Duodenal mucosa (tissue), 2 donors: Measurements from ENCODE around the gene KLHDC4.
"Not testable (repeated sequence)": the region's sequence is repeated elsewhere in the genome, so short reads cannot be mapped to it uniquely, and the experiment has no call there.

Experiments used
- H3K27ac ChIP-seq: one replicate; pipeline ENCODE4 v1.7.0; 2013; ENCODE audit warnings: low read depth, low read length
- H3K27me3 ChIP-seq, 2 donors: one replicate each; pipeline ENCODE4 v1.7.0; 2013; ENCODE audit warnings: low read length in 2 of 2, control low read depth in 1 of 2; ENCODE audit not compliant: insufficient read depth in 2 of 2, control insufficient read depth in 1 of 2
- H3K36me3 ChIP-seq, 2 donors: one replicate each; pipeline ENCODE4 v1.7.0; 2013; ENCODE audit warnings: low read length in 2 of 2, control low read depth in 1 of 2; ENCODE audit not compliant: insufficient read depth in 2 of 2, control insufficient read depth in 1 of 2
- H3K4me1 ChIP-seq, 2 donors: one replicate each; pipeline ENCODE4 v1.7.0; 2013; ENCODE audit warnings: low read length in 2 of 2, control low read depth in 1 of 2; ENCODE audit not compliant: insufficient read depth in 2 of 2, control insufficient read depth in 1 of 2
- H3K4me3 ChIP-seq, 2 donors: one replicate each; pipeline ENCODE4 v1.7.0; 2013; ENCODE audit warnings: low read length in 2 of 2, low read depth in 1 of 2
- H3K9ac ChIP-seq, 2 donors: one replicate each; pipeline ENCODE4 v1.7.0; 2013; ENCODE audit warnings: low read length in 2 of 2, low read depth in 1 of 2
- H3K9me3 ChIP-seq, 2 donors: one replicate each; pipeline ENCODE4 v1.7.0; 2013; ENCODE audit warnings: low read length in 2 of 2, control low read depth in 1 of 2; ENCODE audit not compliant: control insufficient read depth in 1 of 2

KLHDC4 gene

DNA sequence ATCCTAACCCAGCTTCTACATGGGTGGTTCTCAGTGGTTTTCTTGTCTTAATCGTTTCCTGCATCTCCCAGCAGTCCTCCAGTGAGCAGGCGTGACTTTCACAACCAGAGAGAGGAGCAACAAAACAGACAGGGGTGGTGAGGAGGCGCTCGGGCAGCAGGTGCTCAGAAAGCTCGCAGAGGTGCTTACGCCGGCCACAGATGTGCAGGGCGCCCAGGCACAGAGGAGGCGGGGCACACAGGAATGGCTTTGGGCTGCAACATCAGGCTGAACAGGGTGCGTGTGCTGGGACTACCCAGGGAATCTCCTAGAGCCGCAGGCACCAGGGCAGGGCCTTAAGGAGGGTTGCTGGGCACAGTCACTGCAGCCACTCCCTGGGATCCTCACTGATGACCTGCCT is 32.6 kb downstream of the KLHDC4 start:
- no peak overlapping the region for H3K4me3 ChIP-seq
- H3K27me3 ChIP-seq: no peaks in the 10 kb centered on the region
- no peak overlapping the region for H3K27ac ChIP-seq
- no peaks in the 10 kb centered on the region for H3K4me1 ChIP-seq
- H3K9ac ChIP-seq: no peak overlapping the region
- no peaks in the 10 kb centered on the region for H3K9me3 ChIP-seq
- H3K36me3 ChIP-seq: peaks cover 2 to 53% of the 10 kb centered on the region in 2 donors

DNA sequence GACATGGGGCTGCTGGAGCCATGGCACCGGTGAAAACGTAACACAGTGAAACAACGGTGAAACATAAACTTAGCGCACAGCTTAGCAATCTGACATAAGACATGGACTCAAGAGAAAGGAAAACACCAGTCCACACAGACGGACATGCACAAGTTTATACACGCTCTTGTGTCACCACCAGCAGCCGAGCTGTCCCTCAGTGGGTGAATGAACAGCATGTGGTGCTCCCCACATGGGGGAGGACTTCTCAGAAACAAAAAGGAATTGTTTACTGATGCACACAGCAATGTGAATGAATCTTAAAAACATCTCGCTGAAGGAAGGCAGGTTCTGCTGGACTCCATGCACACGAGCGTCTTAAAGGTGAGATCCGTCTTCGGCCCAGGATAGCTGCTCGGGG is 34.2 kb downstream of the KLHDC4 start:
- Histone ChIP-seq H3K9me3 (no peaks in the 10 kb centered on the region), H3K9ac (no peak overlapping the region), H3K36me3 (peaks cover 0 to 56% of the 10 kb centered on the region in 2 donors), H3K4me1 (no peaks in the 10 kb centered on the region), H3K27ac (no peak overlapping the region), H3K4me3 (no peak overlapping the region), H3K27me3 (no peaks in the 10 kb centered on the region)

- Histone ChIP-seq H3K9ac (no peak overlapping the region), H3K36me3 (peaks cover 0 to 52% of the 10 kb centered on the region in 2 donors), H3K4me1 (no peaks in the 10 kb centered on the region), H3K27ac (no peak overlapping the region), H3K4me3 (no peak overlapping the region), H3K9me3 (no peaks in the 10 kb centered on the region), H3K27me3 (no peaks in the 10 kb centered on the region)
These were observed 36.4 kb downstream of the KLHDC4 start for GRCh38 chr16:87729266-87729954.

GRCh38 chr16:87728026-87728425 is 37.8 kb downstream of the KLHDC4 start:
- no peak overlapping the region for H3K4me3 ChIP-seq
- no peak overlapping the region for H3K9ac ChIP-seq
- H3K4me1 ChIP-seq: no peaks in the 10 kb centered on the region
- H3K9me3 ChIP-seq: no peaks in the 10 kb centered on the region
- peaks cover 0 to 53% of the 10 kb centered on the region in 2 donors for H3K36me3 ChIP-seq
- no peaks in the 10 kb centered on the region for H3K27me3 ChIP-seq
- no peak overlapping the region for H3K27ac ChIP-seq

- Histone ChIP-seq H3K27ac (no peak overlapping the region), H3K9ac (no peak overlapping the region), H3K9me3 (no peaks in the 10 kb centered on the region), H3K27me3 (no peaks in the 10 kb centered on the region), H3K36me3 (peaks cover 0 to 57% of the 10 kb centered on the region in 2 donors), H3K4me1 (no peaks in the 10 kb centered on the region), H3K4me3 (no peak overlapping the region)
These were observed 38.4 kb downstream of the KLHDC4 start for GRCh38 chr16:87727346-87727745.

- H3K9ac ChIP-seq, H3K27me3 ChIP-seq, H3K9me3 ChIP-seq, H3K27ac ChIP-seq, H3K4me3 ChIP-seq, H3K4me1 ChIP-seq: not testable (repeated sequence)
- peaks cover 0 to 62% of the 10 kb centered on the region in 2 donors for H3K36me3 ChIP-seq
These were observed 39.2 kb downstream of the KLHDC4 start for GRCh38 chr16:87726577-87726976.

DNA sequence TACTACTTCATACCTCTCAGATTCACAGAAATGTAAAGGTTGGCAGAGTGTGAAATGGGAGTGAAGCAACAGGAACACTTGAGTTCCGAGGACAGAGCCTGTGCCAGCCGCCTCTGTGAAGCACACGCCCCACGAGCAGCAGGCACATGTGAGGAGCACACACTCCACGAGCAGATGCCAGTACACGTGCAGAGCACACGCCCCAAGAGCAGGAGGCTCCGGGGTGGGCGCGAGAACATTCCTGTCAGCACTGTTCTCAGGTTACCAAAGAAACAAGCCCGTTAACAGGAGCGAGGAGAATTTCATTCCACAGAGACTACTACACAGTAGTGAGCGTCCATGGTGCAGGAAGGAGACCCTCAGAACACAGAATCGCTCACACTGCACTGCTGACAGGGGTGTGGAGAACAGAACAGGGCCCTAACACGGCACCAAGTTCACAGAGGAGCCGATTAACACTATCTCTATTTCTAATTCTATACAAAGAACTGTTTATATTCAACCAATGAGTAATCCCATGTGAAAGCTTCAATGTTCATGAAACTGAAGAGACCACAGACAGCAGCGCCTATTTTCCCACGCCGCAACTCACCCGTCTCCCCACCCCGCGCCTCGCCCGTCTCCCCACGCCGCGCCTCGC is 40.1 kb downstream of the KLHDC4 start:
- peaks cover 0 to 58% of the 10 kb centered on the region in 2 donors for H3K36me3 ChIP-seq
- no peak overlapping the region for H3K27ac ChIP-seq
- H3K27me3 ChIP-seq: no peaks in the 10 kb centered on the region
- H3K4me3 ChIP-seq: no peak overlapping the region
- H3K4me1 ChIP-seq: no peaks in the 10 kb centered on the region
- no peak overlapping the region for H3K9ac ChIP-seq
- no peaks in the 10 kb centered on the region for H3K9me3 ChIP-seq

- H3K4me1 ChIP-seq: no peaks in the 10 kb centered on the region
- no peak overlapping the region for H3K9ac ChIP-seq
- no peaks in the 10 kb centered on the region for H3K9me3 ChIP-seq
- no peaks in the 10 kb centered on the region for H3K27me3 ChIP-seq
- H3K4me3 ChIP-seq: no peak overlapping the region
- H3K27ac ChIP-seq: no peak overlapping the region
- H3K36me3 ChIP-seq: peaks cover 3 to 59% of the 10 kb centered on the region in 2 donors
These were observed 41.1 kb downstream of the KLHDC4 start for GRCh38 chr16:87724490-87725291.

- Histone ChIP-seq H3K9ac (no peak overlapping the region), H3K27ac (no peak overlapping the region), H3K9me3 (no peaks in the 10 kb centered on the region), H3K27me3 (no peaks in the 10 kb centered on the region), H3K36me3 (peaks cover 3 to 53% of the 10 kb centered on the region in 2 donors), H3K4me3 (no peak overlapping the region), H3K4me1 (no peaks in the 10 kb centered on the region)
These were observed 42.6 kb downstream of the KLHDC4 start for GRCh38 chr16:87723226-87723623.

DNA sequence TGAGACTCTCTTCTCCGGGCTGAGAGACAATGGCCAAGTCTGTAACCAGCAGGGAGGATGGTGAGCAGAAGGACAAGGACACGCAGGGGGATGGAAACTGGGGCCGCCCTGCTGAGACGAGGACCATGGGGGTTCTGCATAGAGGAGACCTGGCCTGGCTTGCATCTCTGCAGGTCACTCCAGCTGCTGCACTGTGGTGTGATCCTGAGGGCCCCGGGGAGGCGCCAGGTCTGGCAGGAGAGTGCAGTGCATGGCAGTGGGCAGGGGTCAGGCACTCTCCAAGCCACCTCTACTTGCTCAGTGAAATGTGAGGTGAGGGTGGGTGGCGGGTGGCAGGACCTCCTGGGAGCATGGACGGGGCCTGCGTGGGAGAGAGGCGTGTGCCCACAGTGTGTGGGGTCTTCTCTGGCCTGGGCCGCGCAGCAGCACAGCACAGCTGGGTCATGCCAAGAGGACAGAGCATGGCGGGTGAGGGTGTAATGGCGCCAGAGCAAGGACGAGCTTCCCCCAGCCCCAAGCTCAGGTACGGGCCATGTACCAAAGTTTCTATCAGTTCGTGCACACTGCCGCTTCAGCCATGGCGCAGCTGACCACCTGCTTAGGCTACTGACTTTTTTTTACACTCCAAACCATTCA is 43.1 kb downstream of the KLHDC4 start:
- peaks cover 3 to 51% of the 10 kb centered on the region in 2 donors for H3K36me3 ChIP-seq
- H3K9me3 ChIP-seq: no peaks in the 10 kb centered on the region
- H3K27ac ChIP-seq: no peak overlapping the region
- H3K27me3 ChIP-seq: no peaks in the 10 kb centered on the region
- no peak overlapping the region for H3K4me3 ChIP-seq
- H3K4me1 ChIP-seq: no peaks in the 10 kb centered on the region
- no peak overlapping the region for H3K9ac ChIP-seq
